ENCODE results near the gene CRYGN. TPM values are rescaled to one million over a fixed set of nuclear protein-coding genes. Genes with fewer than 3 reads are reported as not detected.

The CRYGN gene
- total RNA-seq, 2 experiments from 2014 or later: 0.12 to 0.74 TPM

DNA sequence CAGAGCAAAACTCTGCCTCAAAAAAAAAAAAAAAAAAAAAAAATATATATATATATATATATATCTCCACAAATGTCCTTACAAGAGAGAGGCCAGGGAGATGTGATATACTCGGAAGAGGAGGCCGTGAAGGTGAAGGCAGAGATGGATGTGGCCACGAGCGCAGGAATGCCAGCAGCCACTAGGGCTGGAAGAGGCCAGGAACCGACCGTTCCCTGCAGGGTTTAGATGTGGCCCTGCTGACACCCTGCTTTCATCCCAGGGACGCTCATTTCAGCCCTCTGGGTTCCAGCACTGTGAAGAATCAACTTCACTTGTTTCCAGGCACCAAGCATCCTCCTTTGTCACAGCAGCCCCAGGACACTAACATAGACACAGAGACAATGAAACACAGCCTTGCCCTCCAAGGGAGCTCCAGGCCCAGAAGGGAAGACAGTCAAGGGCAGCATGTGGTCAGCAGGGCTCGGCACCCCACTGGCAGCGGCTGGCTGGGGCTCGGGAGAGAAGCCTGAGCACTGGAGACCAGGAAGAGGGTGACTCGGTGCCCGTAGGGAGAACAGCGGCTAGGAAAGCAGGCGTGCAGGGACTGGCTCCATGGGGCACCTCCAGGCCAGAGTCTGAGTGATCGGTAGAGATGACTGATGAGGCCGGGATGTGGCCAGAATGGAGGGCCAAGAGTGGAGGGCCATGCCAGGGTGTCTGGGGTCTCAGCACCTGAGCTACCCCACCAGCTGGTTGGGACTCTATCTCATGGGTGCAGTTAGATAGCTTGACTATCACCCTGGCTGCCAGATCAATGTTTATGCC, 37.7 kb downstream of the CRYGN start:
- no peaks in the 10 kb centered on the region for H3K4me1 Mint-ChIP-seq
- no peaks in the 10 kb centered on the region for H3K36me3 Mint-ChIP-seq
- H3K9me3 Mint-ChIP-seq: peaks cover under 1% of the 10 kb centered on the region
- no peak for DNase-seq
- no peak overlapping the region for H3K27ac Mint-ChIP-seq
- H3K27me3 Mint-ChIP-seq: no peaks in the 10 kb centered on the region
- H3K4me3 Mint-ChIP-seq: no peak overlapping the region

DNA sequence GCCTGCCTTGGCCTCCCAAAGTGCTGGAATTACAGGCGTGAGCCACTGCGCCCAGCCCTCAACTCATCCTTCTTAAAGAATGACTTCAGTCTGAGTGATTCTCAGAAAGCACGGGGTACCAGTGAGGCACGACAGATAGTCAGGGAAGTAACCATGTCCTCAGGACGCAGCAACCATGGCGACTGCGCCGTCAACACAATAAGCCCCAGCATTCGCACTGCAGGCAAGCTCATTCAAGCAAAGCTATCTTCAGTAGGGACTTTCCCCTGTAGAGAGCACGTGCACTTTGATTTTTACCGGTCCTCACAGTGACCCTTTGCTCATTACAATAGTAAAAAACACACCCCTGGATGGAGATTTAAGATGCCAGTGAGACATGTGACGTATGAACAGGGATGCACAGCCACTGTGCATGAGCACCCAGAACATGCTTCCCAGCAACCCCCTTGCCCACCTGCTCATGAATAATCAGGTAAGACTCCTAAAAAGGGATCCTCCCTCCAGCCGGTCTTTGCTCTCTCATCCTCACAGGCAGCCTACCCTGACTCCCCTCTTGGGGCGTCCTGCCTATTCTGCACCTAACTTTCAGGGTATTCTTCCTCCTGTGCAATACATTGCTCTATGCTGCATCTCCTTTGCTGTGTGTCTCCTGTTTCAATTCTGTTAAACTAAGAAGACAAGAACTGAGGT, 39.2 kb downstream of the CRYGN start:
- H3K4me1 Mint-ChIP-seq: no peaks in the 10 kb centered on the region
- H3K4me3 Mint-ChIP-seq: no peak overlapping the region
- H3K27me3 Mint-ChIP-seq: no peaks in the 10 kb centered on the region
- H3K27ac Mint-ChIP-seq: no peak overlapping the region
- H3K36me3 Mint-ChIP-seq: no peaks in the 10 kb centered on the region
- no peak for DNase-seq
- peaks cover 2% of the 10 kb centered on the region for H3K9me3 Mint-ChIP-seq

DNA sequence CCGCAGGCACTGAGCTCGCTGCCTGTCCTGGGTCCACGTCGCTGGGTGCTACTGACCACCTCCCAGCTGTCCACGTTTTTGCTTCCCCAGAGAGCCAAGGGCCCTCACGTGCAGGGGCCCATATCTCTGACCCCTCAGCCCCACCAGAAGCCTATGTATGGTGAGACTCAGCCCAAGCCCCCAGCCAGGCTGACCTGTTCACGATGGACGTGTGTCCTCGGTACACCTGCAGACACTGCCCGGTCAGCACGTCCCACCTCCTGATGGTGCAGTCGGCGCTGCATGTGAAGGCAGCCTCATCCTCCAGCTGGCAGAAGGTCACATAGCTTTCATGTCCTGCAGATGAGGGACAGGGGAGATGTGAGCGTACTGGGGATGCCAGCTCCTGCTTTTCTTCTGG, 40.0 kb downstream of the CRYGN start:
- no peaks in the 10 kb centered on the region for H3K27me3 Mint-ChIP-seq
- H3K9me3 Mint-ChIP-seq: peaks cover 2% of the 10 kb centered on the region
- no peak overlapping the region for H3K4me3 Mint-ChIP-seq
- H3K36me3 Mint-ChIP-seq: no peaks in the 10 kb centered on the region
- no peak for DNase-seq
- H3K4me1 Mint-ChIP-seq: no peaks in the 10 kb centered on the region
- no peak overlapping the region for H3K27ac Mint-ChIP-seq

DNA sequence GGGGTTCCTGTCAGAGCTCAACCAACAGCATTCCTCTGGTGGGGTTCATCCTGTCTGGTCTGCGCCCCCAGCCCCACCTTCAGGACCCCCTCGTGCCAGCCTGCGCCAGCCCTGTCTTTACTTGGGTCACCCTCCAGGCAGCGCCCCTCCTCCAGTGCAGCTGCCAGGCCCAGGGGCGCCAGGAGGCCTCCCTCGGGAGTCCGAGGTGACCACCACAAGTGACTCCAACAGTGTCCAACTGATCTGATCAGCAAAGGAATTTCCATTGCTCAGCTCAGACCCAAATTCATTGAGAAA, 40.7 kb downstream of the CRYGN start:
- Mint-ChIP-seq H3K27ac (no peak overlapping the region), H3K9me3 (peaks cover 2% of the 10 kb centered on the region), H3K4me1 (no peaks in the 10 kb centered on the region), H3K4me3 (no peak overlapping the region), H3K36me3 (no peaks in the 10 kb centered on the region), H3K27me3 (no peaks in the 10 kb centered on the region)
- DNase-seq: no peak

DNA sequence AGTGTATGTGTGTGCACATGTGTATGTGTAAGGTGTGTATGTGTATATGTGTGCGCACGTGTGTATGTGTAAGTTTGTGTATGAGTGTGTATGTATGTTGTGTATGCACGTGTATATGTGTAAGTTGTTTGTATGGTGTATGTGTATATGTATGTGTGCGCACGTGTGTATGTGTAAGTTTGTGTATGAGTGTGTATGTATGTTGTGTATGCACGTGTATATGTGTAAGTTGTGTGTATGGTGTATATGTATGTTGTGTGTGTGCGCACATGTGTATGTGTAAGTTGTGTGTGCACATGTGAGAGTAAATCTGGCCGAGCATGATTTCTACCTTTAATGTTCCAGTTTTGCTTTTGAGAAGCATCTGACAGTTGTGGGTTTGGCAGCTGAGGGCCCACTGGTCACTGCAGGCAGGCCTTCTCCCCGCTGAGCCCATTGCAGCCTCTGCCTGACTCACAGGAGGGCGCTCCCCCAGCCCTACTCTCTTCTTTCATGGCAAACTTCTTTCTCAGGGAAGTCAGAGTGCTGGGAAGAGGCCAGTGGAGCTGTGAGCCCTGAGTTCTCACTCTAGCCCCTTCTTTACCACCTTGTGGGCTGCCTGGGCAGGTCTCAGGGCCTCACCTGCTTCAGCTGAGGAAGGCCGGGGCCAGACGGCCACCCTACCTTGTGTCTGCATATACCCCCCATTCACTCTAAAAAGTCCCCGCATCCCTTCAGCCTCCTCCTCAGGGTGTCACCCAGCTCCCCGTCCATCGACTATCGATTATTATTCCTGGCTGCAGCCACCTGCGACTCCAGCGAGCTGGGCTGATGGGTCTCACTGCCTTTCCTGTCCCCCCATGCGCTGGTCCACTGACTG, 41.3 kb downstream of the CRYGN start:
- no peak overlapping the region for H3K4me3 Mint-ChIP-seq
- H3K36me3 Mint-ChIP-seq: no peaks in the 10 kb centered on the region
- H3K27ac Mint-ChIP-seq: no peak overlapping the region

DNA sequence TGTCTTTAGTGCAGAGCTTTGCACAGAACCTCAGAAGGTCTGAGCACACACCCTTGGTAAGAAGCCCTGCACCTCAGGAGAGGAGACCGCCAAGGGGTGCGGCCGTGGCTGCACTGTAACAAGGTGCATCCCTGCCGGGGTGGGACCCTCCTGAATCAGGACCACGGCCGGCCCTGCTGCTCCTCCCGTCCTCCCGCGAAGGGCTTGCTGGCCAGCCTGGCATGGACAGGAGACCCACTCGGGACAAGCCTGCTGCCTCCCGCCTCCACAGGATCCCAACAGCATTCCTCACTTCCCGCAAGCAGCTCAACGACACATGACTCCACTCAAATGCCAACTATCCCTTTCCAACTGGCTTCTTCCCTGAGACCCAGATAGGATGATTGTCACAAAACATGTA, 42.9 kb downstream of the CRYGN start:
- no peaks in the 10 kb centered on the region for H3K27me3 Mint-ChIP-seq
- no peak overlapping the region for H3K4me3 Mint-ChIP-seq
- H3K4me1 Mint-ChIP-seq: no peaks in the 10 kb centered on the region
- H3K27ac Mint-ChIP-seq: no peak overlapping the region
- H3K36me3 Mint-ChIP-seq: no peaks in the 10 kb centered on the region
- H3K9me3 Mint-ChIP-seq: peaks cover 2% of the 10 kb centered on the region
- DNase-seq: no peak

More for the DNA sequence above, 41.3 kb downstream of the CRYGN start:
- Mint-ChIP-seq H3K27me3 (no peaks in the 10 kb centered on the region), H3K4me1 (no peaks in the 10 kb centered on the region), H3K9me3 (peaks cover 2% of the 10 kb centered on the region)
- no peak for DNase-seq

DNA sequence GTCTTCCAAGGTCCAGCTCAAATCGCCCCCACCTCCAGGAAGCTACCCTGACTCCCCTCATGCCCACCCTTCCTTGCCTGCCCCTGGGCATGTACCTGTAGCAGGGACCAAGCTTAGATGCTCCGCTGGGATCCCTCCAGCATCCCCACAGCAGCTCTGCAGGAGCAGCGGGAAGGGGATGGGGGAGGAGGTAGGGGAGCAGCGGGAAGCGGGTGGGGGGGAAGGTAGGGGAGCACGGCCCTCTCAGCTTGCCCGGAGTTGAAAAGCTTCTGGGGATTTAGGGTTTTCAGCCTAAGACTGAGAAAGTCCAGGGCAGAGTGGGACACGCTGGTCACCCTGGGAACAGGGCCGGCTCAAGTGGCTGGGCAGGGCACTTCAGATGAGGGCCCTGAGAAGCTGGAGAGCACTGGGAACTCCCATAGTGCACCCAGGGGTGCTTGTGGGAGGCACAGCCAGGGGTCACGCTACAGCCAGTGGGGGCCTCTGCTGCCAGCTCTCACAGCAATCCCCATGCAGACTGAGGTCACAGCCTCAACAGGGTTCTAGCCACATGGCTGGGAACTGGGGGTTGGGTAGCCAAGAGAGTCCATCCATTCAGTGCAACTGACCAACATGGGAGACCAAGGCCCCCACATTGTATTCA, 43.5 kb downstream of the CRYGN start:
- H3K4me3 Mint-ChIP-seq: no peak overlapping the region
- DNase-seq: no peak
- peaks cover 2% of the 10 kb centered on the region for H3K9me3 Mint-ChIP-seq
- no peaks in the 10 kb centered on the region for H3K4me1 Mint-ChIP-seq
- no peak overlapping the region for H3K27ac Mint-ChIP-seq
- H3K36me3 Mint-ChIP-seq: no peaks in the 10 kb centered on the region
- no peaks in the 10 kb centered on the region for H3K27me3 Mint-ChIP-seq

DNA sequence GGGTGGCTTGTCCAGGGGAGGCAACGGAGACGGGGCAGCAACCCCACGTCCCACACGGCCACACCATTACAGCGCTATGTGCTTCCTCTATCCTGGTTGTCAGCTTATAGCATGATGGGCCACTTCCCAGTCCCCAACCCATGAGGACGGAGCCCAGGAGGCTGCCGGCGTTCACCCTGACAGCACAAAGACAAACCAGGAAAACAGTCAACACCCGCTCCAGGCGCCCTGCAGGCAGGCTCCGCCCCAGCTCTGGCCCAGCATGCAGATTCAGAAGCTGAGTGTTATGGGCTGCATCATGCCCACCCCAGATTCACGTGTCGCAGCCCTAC, 44.9 kb downstream of the CRYGN start:
- DNase-seq: no peak
- H3K4me3 Mint-ChIP-seq: no peak overlapping the region
- H3K4me1 Mint-ChIP-seq: no peaks in the 10 kb centered on the region
- no peaks in the 10 kb centered on the region for H3K27me3 Mint-ChIP-seq
- no peak overlapping the region for H3K27ac Mint-ChIP-seq
- no peaks in the 10 kb centered on the region for H3K36me3 Mint-ChIP-seq
- peaks cover 2% of the 10 kb centered on the region for H3K9me3 Mint-ChIP-seq

DNA sequence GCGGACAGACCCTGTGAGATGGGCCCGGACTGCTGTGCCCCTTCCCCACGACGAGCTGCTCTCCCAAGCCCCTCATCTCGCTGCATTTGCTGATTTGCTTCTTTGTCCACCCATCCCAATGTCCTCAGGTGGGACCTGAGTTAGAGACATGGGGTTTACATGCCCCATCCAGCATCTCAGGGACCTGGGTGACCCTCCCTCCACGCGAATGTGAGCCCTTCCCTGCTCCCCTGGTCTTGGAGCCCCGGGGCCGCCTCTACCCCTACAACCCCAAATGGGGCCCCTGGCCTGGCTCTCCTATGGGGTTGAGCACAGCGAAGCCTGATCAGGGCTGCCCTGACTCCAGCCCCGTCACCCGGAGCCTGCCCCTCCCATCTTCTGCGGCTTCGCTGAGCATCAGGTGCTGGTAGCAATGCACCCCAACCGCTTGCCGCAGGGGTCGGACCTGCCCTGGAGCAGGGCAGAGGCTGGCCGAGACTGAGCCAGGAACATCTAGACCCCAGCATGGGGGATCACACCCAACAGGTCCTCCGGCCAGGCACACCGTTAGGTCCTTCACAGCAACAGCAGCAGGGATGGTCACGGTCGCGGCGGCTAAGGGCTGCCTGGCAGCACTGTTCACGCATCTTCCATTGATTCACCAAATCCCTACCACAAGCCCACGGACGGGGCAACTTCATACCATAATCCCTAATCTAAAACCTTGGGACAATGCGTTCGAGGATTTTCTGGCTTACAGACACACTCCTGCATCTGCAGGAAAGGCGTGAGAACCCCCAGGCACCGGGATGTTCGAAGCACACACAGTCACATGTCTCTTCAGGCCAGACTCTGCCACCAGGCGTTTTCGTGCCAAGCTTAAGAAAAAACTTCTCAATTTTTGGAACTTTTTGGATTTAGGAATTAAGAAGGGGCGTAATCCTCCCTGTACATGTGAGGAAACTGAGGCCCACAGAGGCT, 45.6 kb downstream of the CRYGN start:
- Mint-ChIP-seq H3K4me3 (no peak overlapping the region), H3K27me3 (no peaks in the 10 kb centered on the region), H3K27ac (no peak overlapping the region), H3K4me1 (no peaks in the 10 kb centered on the region), H3K36me3 (no peaks in the 10 kb centered on the region), H3K9me3 (peaks cover 2% of the 10 kb centered on the region)
- DNase-seq: no peak

DNA sequence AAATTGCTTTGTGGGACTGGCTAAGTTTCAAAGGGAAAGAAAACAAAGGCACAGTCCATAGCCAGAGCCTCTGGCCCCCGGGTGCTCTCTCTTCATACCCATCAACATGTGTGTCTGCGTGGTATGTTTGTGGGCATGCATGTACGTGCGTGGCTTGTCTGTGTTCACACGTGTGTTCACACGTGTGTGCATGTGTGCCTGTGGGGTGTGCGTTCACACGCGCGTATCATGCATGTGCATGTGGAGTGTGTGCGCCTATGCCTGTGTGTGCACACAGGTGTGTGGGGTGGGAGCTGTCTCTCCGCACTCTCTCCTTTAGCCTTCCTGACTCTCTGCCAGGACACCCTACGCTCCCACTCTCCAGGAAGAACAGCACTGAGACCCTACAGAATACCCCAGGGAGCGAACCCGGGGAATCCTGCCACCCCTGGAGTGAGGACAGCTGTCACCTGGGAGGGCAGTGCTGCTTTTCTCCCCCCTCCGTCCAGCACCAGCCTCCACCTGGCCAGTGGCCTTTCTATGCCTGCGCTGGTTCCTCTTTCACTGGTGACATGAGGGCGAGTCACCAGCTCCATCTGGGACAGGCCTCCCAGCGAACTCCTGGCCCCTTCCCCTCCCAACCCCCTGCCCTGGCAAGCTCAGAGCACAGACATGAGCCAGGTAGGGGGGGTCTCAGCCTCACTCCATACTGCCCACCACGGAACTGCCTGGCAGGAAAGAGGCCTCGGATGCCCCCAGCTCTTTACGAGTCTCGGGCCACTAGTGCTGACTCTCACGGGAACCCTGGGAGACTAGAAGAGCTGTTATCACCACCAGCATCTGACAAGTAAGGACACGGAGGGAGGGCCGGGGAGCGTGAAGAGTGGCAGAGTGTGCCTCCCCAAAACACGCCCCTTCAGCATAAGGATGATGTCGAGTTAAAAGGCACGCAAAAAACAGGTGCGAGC, 46.6 kb downstream of the CRYGN start:
- Mint-ChIP-seq H3K36me3 (no peaks in the 10 kb centered on the region), H3K4me1 (no peaks in the 10 kb centered on the region), H3K27ac (no peak overlapping the region), H3K4me3 (no peak overlapping the region), H3K27me3 (no peaks in the 10 kb centered on the region), H3K9me3 (peaks cover 2% of the 10 kb centered on the region)
- no peak for DNase-seq

DNA sequence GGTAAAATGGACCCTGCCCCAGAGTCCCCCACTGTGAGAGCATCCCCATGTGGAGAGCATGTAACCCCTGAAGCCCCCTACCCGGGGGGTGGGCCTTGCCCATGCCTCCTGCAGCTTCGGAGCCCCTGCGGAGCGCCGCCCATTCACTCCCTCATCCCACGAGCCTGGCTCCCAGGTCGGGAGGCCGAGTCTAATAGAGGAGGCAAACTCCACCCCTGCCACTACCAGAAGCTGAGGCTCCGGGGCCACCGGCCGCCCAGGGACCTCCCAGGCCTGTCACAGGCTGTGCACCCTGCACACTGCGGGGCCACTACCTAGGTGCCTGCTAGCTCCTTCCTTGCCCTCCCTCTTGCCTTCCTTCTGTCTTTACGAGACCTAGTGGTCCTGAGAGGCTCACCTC, 47.5 kb downstream of the CRYGN start:
- H3K9me3 Mint-ChIP-seq: peaks cover 2% of the 10 kb centered on the region
- no peaks in the 10 kb centered on the region for H3K27me3 Mint-ChIP-seq
- DNase-seq: no peak
- H3K4me3 Mint-ChIP-seq: no peak overlapping the region
- no peaks in the 10 kb centered on the region for H3K4me1 Mint-ChIP-seq
- no peak overlapping the region for H3K27ac Mint-ChIP-seq
- no peaks in the 10 kb centered on the region for H3K36me3 Mint-ChIP-seq

DNA sequence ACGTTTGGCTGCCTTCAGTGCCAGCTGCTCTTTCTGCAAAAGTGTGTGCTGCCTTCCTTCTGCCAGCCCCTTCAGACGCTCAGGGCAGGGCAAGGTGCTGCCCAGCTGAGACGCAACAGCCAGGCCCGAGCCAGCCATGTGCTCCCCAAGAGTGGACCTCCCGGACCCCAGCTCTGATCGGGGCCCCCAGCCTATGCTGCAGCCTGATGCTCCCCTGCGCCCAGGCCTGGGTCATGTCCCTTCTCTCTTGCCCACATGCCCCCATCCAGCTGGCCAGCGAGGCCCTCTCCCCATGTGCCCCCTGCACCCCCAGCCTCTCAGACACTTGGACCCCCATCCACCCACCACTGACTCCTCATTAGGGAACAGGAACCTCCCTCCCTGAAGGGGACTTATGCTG, 47.9 kb downstream of the CRYGN start:
- Mint-ChIP-seq H3K27me3 (no peaks in the 10 kb centered on the region), H3K27ac (no peak overlapping the region), H3K36me3 (no peaks in the 10 kb centered on the region), H3K4me1 (no peaks in the 10 kb centered on the region), H3K9me3 (no peaks in the 10 kb centered on the region), H3K4me3 (no peak overlapping the region)
- DNase-seq: no peak

DNA sequence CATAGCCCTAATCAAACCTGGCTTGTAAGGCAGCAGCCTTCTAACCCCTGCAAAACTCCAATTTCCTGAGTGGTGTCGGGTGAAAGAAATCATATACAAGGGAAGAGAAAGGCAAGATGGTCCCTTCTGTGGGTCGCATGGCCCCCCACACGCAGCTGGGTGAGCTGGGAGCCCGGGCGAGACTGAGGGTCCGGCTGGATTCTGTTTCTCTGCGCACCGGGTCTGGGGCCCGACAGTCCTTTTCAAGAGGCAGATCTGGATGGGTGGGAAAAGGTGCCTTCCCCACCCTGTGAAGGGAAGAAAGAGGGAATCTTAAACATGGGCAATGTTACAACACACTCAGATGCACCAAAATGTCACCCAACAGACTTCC, 48.6 kb downstream of the CRYGN start:
- H3K4me1 Mint-ChIP-seq: no peaks in the 10 kb centered on the region
- no peaks in the 10 kb centered on the region for H3K27me3 Mint-ChIP-seq
- H3K4me3 Mint-ChIP-seq: no peak overlapping the region
- no peak for DNase-seq
- H3K27ac Mint-ChIP-seq: no peak overlapping the region
- no peaks in the 10 kb centered on the region for H3K9me3 Mint-ChIP-seq
- no peaks in the 10 kb centered on the region for H3K36me3 Mint-ChIP-seq

Data from activated naive CD8-positive, alpha-beta T cell treated with anti-CD3 and anti-CD28 coated beads for 36 hours (primary cell).